HG02642 (cell line): ENCODE data around the gene PHLDB1.

Experiments used
- ATAC-seq: cut with Tn5 transposase; IDR thresholded peaks from one replicate; pipeline ENCODE4 v1.9.1; 2021; ENCODE audit warnings: mild to moderate bottlenecking; ENCODE audit not compliant: unreplicated experiment, poor library complexity

The PHLDB1 gene

DNA sequence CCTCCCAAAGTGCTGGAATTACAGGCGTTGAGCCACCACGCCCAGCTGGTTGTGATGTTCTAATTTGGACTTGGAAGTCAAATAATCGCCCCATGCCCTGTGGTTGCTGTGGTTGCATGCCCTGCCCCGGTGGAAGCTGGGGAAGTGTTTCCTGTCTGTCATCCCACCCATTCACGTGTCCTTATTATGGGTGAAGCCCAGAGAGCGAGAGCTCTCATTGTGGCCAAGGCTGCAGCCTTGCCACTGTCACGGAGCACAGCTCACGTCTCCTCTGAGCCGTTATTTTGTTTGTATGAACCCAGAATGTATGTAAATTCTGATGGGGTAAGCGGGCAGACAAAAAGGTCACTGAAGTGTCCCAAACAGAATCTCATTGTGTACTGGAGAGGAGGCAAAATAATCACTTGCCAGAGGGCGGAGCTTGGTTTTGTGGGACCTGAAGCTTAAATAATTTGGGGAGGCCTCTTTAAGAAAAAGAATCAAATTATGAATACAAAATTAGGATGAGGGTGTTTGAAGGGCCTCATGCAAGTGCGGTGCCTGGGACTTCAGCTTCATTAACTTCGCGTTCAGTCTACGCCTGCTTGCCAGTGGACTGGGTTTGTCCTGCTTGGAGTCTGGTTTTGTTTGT is 97.8 kb downstream of the PHLDB1 start:
- ATAC-seq = no peak

- ATAC-seq = no peak
Observed at GRCh38 chr11:118705791-118706545, 98.6 kb downstream of the PHLDB1 start.

GRCh38 chr11:118706546-118706825 is 99.1 kb downstream of the PHLDB1 start:
- no peak for ATAC-seq
